ENCODE measurements around the gene IRX4.

DNA sequence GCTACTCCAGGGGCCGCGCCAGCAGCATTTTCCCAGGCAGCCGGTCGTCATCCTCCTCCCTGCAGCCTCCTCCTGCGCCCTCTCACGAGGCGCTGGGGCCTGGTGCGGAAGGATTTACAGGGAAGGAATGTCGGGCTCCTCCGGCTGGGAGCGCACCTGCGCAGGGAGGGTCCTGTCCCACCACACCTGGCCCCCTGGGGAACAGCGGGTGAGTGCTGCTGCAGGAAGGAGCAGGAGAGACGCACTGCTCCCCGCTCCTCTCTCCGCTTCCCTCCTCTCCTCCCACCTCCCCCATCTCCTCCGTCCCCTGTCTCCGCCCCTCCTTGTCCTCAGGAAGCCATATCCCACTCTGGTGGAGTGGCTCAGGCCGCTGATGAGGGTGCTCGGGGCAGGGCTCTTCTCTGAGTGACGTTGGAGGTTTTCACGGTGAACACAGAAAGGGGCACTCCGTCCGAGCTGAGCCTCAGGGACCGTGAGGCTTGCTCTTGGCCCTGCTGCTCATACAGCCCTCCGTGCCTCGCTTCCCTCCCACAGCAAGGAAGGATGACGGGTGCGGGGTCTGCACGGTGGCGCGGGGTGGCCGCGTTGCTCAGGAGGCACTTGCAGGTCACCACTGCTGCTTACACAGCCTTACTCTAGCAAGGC is 31.3 kb downstream of the IRX4 start:
- TF ChIP-seq CTCF (IDR thresholded peaks at IDR 0.05 in 2 of 3, conservative IDR thresholded peaks at IDR 0.05 in 1 of 3; ENCODE audit: insufficient read depth in 2 of 3, low read depth in 1 of 3, low read length in 3 of 3) = no peak
- TF ChIP-seq NKRF (IDR thresholded peaks at IDR 0.05; ENCODE audit: borderline replicate concordance) = no peak
- no peak for TF ChIP-seq TEAD2 (tag; IDR thresholded peaks at IDR 0.05)
- no peak for TF ChIP-seq KLF10 (CRISPR knock-in tag; IDR thresholded peaks at IDR 0.05)
- TF ChIP-seq ZBTB1 (CRISPR knock-in tag; IDR thresholded peaks at IDR 0.05; ENCODE audit: borderline replicate concordance, low read depth) = no peak
- no peak for TF ChIP-seq POLR2AphosphoS5 (IDR thresholded peaks at IDR 0.05; ENCODE audit: control insufficient read depth, insufficient read depth, low read depth, low read length)
- TF ChIP-seq, protein P1, sequence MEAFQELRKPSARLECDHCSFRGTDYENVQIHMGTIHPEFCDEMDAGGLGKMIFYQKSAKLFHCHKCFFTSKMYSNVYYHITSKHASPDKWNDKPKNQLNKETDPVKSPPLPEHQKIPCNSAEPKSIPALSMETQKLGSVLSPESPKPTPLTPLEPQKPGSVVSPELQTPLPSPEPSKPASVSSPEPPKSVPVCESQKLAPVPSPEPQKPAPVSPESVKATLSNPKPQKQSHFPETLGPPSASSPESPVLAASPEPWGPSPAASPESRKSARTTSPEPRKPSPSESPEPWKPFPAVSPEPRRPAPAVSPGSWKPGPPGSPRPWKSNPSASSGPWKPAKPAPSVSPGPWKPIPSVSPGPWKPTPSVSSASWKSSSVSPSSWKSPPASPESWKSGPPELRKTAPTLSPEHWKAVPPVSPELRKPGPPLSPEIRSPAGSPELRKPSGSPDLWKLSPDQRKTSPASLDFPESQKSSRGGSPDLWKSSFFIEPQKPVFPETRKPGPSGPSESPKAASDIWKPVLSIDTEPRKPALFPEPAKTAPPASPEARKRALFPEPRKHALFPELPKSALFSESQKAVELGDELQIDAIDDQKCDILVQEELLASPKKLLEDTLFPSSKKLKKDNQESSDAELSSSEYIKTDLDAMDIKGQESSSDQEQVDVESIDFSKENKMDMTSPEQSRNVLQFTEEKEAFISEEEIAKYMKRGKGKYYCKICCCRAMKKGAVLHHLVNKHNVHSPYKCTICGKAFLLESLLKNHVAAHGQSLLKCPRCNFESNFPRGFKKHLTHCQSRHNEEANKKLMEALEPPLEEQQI (IDR thresholded peaks at IDR 0.05) = no peak
- no peak for TF ChIP-seq DMBX1 (CRISPR knock-in tag; IDR thresholded peaks at IDR 0.05; ENCODE audit: borderline replicate concordance)
- TF ChIP-seq, protein P2, sequence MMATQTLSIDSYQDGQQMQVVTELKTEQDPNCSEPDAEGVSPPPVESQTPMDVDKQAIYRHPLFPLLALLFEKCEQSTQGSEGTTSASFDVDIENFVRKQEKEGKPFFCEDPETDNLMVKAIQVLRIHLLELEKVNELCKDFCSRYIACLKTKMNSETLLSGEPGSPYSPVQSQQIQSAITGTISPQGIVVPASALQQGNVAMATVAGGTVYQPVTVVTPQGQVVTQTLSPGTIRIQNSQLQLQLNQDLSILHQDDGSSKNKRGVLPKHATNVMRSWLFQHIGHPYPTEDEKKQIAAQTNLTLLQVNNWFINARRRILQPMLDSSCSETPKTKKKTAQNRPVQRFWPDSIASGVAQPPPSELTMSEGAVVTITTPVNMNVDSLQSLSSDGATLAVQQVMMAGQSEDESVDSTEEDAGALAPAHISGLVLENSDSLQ (IDR thresholded peaks at IDR 0.05) = no peak
- no peak for TF ChIP-seq TOE1 (IDR thresholded peaks at IDR 0.05; ENCODE audit: borderline replicate concordance)
- TF ChIP-seq TOE1 (CRISPR knock-in tag; IDR thresholded peaks at IDR 0.05; ENCODE audit: borderline replicate concordance, low read depth) = no peak
- no peak for TF ChIP-seq ZBTB8A (IDR thresholded peaks at IDR 0.05; ENCODE audit: partially characterized antibody)
- no peak for TF ChIP-seq POLR2A (conservative IDR thresholded peaks at IDR 0.05)
- no peak for TF ChIP-seq MCM2 (IDR thresholded peaks at IDR 0.05; ENCODE audit: low read depth)

Measured in K562 (cell line).